ENCODE results near the gene CSF1. TPM values are rescaled to one million over a fixed set of nuclear protein-coding genes. Genes with fewer than 3 reads are reported as not detected.

CSF1 gene
- total and polyA plus RNA-seq, 2 of the 13 experiments (the other 11 are each of a cell fraction or from before 2014, with no cell fraction given): 4.6 to 13.3 TPM

- TF ChIP-seq, protein P1, sequence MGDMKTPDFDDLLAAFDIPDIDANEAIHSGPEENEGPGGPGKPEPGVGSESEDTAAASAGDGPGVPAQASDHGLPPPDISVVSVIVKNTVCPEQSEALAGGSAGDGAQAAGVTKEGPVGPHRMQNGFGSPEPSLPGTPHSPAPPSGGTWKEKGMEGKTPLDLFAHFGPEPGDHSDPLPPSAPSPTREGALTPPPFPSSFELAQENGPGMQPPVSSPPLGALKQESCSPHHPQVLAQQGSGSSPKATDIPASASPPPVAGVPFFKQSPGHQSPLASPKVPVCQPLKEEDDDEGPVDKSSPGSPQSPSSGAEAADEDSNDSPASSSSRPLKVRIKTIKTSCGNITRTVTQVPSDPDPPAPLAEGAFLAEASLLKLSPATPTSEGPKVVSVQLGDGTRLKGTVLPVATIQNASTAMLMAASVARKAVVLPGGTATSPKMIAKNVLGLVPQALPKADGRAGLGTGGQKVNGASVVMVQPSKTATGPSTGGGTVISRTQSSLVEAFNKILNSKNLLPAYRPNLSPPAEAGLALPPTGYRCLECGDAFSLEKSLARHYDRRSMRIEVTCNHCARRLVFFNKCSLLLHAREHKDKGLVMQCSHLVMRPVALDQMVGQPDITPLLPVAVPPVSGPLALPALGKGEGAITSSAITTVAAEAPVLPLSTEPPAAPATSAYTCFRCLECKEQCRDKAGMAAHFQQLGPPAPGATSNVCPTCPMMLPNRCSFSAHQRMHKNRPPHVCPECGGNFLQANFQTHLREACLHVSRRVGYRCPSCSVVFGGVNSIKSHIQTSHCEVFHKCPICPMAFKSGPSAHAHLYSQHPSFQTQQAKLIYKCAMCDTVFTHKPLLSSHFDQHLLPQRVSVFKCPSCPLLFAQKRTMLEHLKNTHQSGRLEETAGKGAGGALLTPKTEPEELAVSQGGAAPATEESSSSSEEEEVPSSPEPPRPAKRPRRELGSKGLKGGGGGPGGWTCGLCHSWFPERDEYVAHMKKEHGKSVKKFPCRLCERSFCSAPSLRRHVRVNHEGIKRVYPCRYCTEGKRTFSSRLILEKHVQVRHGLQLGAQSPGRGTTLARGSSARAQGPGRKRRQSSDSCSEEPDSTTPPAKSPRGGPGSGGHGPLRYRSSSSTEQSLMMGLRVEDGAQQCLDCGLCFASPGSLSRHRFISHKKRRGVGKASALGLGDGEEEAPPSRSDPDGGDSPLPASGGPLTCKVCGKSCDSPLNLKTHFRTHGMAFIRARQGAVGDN (CRISPR knock-in tag; IDR thresholded peaks at IDR 0.05): peak; percentile 71
- TF ChIP-seq ZNF234 (CRISPR knock-in tag; conservative IDR thresholded peaks at IDR 0.05) (no peak), ZNF564 (CRISPR knock-in tag; IDR thresholded peaks at IDR 0.05) (no peak), KLF15 (CRISPR knock-in tag; IDR thresholded peaks at IDR 0.05; ENCODE audit: borderline replicate concordance) (no peak), SATB2 (CRISPR knock-in tag; IDR thresholded peaks at IDR 0.05) (no peak), MLXIP (CRISPR knock-in tag; IDR thresholded peaks at IDR 0.05; ENCODE audit: borderline replicate concordance) (no peak), RXRA (CRISPR knock-in tag; IDR thresholded peaks at IDR 0.05) (peak; percentile 74; the same call in 1 of the 2 replicates), DRAP1 (CRISPR knock-in tag; IDR thresholded peaks at IDR 0.05) (peak; percentile 74), SSRP1 (CRISPR knock-in tag; IDR thresholded peaks at IDR 0.05) (no peak), U2AF1 (optimal IDR thresholded peaks at IDR 0.05; ENCODE audit: low read depth, low read length) (no peak), ZZZ3 (CRISPR knock-in tag; IDR thresholded peaks at IDR 0.05; ENCODE audit: borderline replicate concordance) (no peak), ZNF607 (CRISPR knock-in tag; IDR thresholded peaks at IDR 0.05; ENCODE audit: borderline replicate concordance) (no peak), ZNF709 (CRISPR knock-in tag; IDR thresholded peaks at IDR 0.05) (peak; percentile 67; the same call in 1 of the 2 replicates), CCDC6 (CRISPR knock-in tag; IDR thresholded peaks at IDR 0.05) (no peak)
- TF ChIP-seq, protein P2, sequence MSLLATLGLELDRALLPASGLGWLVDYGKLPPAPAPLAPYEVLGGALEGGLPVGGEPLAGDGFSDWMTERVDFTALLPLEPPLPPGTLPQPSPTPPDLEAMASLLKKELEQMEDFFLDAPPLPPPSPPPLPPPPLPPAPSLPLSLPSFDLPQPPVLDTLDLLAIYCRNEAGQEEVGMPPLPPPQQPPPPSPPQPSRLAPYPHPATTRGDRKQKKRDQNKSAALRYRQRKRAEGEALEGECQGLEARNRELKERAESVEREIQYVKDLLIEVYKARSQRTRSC (CRISPR knock-in tag; IDR thresholded peaks at IDR 0.05; ENCODE audit: low read depth): no peak
- TF ChIP-seq, protein P3, sequence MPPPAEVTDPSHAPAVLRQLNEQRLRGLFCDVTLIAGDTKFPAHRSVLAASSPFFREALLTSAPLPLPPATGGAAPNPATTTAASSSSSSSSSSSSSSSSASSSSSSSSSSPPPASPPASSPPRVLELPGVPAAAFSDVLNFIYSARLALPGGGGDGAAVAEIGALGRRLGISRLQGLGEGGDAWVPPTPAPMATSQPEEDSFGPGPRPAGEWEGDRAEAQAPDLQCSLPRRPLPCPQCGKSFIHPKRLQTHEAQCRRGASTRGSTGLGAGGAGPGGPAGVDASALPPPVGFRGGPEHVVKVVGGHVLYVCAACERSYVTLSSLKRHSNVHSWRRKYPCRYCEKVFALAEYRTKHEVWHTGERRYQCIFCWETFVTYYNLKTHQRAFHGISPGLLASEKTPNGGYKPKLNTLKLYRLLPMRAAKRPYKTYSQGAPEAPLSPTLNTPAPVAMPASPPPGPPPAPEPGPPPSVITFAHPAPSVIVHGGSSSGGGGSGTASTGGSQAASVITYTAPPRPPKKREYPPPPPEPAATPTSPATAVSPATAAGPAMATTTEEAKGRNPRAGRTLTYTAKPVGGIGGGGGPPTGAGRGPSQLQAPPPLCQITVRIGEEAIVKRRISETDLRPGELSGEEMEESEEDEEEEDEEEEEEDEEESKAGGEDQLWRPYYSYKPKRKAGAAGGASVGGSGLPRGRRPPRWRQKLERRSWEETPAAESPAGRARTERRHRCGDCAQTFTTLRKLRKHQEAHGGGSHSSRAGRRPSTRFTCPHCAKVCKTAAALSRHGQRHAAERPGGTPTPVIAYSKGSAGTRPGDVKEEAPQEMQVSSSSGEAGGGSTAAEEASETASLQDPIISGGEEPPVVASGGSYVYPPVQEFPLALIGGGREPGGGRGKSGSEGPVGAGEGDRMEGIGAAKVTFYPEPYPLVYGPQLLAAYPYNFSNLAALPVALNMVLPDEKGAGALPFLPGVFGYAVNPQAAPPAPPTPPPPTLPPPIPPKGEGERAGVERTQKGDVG (CRISPR knock-in tag; IDR thresholded peaks at IDR 0.05; ENCODE audit: borderline replicate concordance): no peak
- TF ChIP-seq, protein P4, sequence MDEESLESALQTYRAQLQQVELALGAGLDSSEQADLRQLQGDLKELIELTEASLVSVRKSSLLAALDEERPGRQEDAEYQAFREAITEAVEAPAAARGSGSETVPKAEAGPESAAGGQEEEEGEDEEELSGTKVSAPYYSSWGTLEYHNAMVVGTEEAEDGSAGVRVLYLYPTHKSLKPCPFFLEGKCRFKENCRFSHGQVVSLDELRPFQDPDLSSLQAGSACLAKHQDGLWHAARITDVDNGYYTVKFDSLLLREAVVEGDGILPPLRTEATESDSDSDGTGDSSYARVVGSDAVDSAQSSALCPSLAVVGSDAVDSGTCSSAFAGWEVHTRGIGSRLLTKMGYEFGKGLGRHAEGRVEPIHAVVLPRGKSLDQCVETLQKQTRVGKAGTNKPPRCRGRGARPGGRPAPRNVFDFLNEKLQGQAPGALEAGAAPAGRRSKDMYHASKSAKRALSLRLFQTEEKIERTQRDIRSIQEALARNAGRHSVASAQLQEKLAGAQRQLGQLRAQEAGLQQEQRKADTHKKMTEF (CRISPR knock-in tag; IDR thresholded peaks at IDR 0.05): peak; percentile 64; the same call in 1 of the 2 replicates
Measured at GRCh38 chr1:109935451-109935900, 24.8 kb downstream of the CSF1 start (continued).

All from HepG2 (cell line).